Gastroesophageal sphincter (tissue), 3 donors: ENCODE data around the gene CSGALNACT2.

ENCODE experiments used
- CTCF ChIP-seq, 4 experiments: fragments of 200-600 bp in 2 of 4; fragments of 450-650 bp in 2 of 4; sonication (generic) in 1 of 4; IDR thresholded peaks; one replicate each; pipeline ENCODE4 v1.5.1; 2017 to 2019; ENCODE audit warnings: antibody characterized with exemption in 4 of 4, mild to moderate bottlenecking in 2 of 4, moderate library complexity in 2 of 4
- EP300 ChIP-seq: sonication (generic); formaldehyde crosslinking; IDR thresholded peaks from one replicate; pipeline ENCODE4 v1.6.1; 2017; ENCODE audit warnings: antibody characterized with exemption, mild to moderate bottlenecking
- POLR2A ChIP-seq, 2 donors: fragments of 450-650 bp; IDR thresholded peaks; one replicate each; pipeline ENCODE4 v1.6.1; 2017; ENCODE audit warnings: antibody characterized with exemption in 2 of 2, mild to moderate bottlenecking in 2 of 2, moderate library complexity in 1 of 2
- POLR2AphosphoS5 ChIP-seq: sonication (generic); formaldehyde crosslinking; IDR thresholded peaks from one replicate; pipeline ENCODE4 v1.6.1; 2017; ENCODE audit warnings: antibody characterized with exemption

- no peak for TF ChIP-seq CTCF (IDR thresholded peaks at IDR 0.05)
- TF ChIP-seq POLR2A (IDR thresholded peaks at IDR 0.05), result no peak
- TF ChIP-seq EP300, result no peak
- TF ChIP-seq POLR2AphosphoS5, result no peak
Observed at GRCh38 chr10:43222210-43222720, 84.0 kb downstream of the CSGALNACT2 start.
